ENCODE data around the gene PDSS2.

PDSS2 gene

GRCh38 chr6:107272246-107272645, 187.1 kb downstream of the PDSS2 start:
- DNase-seq (ENCODE audit: low spot score) = no peak

DNA sequence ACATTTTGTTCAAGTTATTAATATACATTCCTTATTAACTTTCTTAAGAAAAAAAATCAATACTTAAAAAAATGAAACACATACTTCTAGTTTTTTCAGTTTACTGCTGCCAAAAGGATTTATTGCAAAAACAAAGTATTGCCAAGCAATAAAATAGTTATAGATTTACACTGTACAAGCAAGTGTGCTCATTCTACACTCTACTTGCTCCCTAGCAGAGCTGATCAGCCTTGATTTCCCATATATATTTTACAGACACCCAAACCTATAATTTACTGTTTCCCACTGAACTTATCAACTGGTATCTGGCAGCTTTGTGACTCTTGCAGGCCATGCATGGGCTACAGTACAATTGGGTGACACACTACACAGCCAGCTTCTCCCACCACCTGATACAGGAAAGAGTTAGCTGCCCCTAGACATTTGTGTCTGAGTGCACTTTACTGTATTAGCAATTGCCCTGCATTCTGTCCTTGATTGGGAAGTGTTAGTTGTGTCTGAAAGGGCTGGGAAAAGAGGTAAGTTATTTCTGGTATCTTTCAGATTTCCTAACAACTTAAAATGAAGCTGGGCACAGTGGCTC, 188.1 kb downstream of the PDSS2 start:
- no peak for DNase-seq (ENCODE audit: low spot score)

DNA sequence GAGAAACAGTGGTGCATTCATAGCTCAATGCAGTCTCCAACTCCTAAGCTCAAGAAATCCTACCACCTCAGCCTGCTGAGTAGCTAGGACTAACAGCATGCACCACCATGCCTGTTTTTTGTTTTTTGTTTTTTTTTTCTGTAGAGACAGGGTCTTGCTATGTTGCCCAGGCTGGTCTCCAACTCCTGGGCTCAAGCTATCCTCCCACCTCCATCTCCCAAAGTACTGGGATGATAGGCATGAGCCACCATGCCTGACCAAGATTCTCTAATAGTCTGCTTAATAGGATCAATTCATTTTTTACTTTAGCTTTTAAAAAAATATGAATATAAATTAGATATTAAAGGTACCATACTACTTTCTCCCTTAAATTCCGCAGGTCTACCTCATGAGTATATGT, 191.7 kb downstream of the PDSS2 start:
- no peak for DNase-seq (ENCODE audit: low spot score)

DNA sequence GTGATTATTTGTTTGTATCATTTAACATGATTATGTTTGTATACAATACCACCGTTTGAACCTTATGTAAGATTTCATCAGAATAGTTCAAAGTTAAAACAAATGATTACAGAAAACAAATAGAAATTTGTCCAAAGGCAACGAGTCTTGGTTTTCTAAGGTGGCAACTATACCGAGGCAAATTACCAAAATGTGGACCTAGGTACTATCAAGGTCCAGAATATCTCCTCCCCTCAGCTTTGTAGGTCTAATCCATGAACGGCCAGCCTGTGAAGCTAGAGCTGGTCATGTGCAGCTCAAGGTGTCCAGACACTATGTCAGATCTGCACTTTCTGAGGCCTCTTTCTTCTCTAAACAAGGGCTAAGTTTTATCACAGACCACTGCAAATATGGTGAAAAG, 192.4 kb downstream of the PDSS2 start:
- no peak for DNase-seq (ENCODE audit: low spot score)

DNA sequence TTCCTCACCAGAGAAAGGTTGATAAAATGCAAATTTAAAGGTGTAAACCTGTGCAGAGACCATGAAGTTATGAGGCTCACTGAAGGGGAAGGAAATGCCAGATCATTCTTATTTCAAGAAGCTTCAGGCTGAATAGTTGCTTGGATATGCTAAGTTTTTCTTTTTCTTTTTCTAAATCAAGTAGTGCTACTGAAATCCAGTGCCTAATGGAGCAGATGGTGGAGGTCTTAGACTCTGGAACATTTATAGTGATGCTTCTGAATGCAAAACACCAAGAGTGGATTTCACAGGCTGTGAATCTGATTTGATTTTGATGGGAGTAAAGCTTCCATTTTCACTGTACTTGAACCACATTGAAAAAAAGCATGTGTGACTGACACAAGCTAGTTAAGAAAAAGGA, 192.8 kb downstream of the PDSS2 start:
- no peak for DNase-seq (ENCODE audit: low spot score)

- no peak for DNase-seq (ENCODE audit: low spot score)
Observed at GRCh38 chr6:107264357-107264840, 195.0 kb downstream of the PDSS2 start.

- DNase-seq (ENCODE audit: low spot score) = no peak
Observed at GRCh38 chr6:107259951-107260350, 199.4 kb downstream of the PDSS2 start.

DNA sequence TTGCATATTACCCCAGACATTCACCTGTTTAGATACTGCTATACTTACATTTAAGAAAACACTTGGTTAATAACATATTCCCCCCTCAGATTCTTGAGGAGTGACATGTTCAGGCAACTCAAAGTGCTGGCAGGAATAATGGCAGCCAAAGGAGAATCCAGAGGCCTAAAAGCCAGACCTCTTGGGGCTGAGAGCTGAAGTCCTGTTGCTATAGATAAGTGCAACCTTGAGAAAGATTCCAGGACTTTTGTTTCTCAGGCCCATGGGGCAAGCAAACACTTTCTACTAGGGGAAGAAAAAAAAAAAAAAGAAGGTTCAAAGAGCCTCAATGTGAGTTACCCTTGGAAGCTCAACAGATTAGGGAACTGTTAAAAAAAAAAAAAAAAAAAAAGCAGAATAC, 211.2 kb downstream of the PDSS2 start:
- no peak for DNase-seq (ENCODE audit: low spot score)

DNA sequence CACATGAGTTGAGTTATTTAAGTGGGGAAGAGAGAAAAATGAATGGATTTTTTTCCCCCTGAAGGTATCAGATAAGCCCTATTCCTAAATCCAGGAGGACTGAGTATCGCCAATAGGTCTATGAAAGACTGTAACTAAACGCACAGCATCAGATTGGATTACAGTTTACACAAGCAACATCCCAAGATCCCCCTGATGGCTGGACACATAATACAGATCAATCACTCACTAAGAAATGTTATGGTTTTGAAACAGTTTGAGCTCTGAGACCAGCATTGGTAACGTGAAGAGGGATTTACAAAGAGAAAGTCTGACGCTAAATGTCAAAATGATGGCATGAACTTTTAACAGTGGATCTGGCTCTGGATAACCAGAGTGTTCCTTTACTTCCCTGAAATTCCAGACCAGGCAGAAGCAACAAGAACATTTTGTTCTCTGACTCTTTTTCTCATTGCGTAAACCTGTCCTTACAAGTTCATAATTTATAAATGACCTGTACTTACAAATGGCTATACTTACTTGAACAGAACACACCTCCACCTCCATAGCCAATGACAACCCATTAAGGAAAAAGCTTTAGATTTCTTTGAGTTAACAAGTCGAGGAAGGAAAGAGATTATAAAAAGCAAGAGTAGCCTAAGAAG, 212.3 kb downstream of the PDSS2 start:
- no peak for DNase-seq (ENCODE audit: low spot score)

- no peak for DNase-seq (ENCODE audit: low spot score)
Observed at GRCh38 chr6:107246249-107246971, 213.0 kb downstream of the PDSS2 start.

DNA sequence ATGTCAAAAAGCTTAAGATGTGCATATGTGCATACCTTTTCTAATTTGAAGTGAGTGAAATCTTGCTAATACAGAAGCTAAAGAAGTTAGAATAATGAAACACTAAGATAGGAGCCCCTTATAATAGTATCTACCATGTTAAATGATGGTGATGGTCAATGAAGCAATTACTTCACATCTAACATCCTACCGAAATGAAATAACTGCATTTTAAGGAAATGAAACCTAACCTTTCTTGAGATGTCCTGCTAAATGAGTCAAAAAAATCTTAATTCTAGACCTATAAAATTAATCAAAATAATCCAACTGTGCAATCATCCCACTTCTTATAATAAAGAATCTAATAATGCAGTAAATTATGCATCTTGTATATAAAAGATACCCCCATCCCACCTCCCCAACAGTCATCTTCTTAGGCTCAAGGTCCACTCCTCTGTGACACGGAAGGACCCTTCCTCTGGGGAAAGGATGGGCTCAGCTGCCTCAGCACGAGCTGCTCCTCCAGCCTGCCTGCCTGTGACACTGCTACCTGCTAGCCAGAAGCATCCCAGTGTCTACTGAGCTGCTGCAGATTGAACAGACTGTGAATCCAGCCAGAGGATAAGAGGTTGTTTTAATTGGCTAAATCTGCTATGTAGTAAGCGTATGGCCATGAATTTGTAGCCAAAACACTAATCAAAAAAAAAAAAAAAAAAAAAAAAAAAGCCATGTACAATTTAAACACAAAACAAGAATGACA, 214.5 kb downstream of the PDSS2 start:
- DNase-seq (ENCODE audit: low spot score) = no peak

DNA sequence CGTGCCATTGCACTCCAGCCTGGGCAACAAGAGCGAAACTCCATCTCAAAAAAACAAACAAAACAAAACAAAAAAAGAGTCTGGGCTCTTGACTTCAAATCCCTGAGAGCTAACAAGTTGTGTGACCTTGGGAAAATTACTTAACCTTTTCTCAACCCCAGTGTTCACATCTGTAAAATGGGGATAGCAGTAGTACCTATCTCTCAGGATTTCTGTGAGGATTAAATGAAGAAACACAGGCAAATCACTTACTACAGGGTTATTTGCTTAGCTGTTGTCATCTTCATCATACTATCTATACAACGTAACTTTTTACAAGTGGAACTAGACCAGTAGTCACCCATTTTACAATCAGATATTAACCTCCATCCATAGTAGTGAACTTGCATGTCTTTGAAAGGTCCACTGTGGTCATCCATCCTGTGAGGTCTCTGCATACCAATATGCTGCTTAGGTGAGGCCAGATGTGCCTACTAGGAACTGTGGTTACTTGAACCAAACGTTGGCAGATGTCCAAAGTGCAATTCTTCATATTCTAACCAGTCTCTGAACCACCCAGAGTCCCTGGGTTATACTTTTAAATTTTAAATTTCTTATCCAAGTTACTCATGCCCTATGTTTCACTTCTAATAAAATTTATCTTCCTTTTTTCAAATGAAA, 215.2 kb downstream of the PDSS2 start:
- DNase-seq (ENCODE audit: low spot score) = no peak

DNA sequence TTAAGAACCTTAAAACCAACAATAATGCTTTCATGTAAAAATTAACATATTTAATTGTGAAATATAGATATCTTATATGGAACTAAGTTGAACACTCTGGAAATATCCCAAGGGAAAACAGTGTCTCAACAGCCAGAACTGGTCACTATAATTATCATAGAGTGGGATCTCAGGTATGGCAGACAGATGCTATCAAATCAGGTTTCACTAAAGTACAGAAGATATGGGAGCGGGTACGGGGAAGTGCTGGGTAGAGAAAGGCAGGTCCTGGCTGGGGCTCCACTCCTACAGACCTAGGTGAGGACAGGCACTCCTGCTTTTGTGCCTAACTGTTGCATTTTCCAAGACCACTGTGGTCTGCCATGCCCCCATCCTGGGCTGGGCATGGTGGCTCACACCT, 215.9 kb downstream of the PDSS2 start:
- DNase-seq (ENCODE audit: low spot score) = no peak

GRCh38 chr6:107237992-107238660, 221.2 kb downstream of the PDSS2 start:
- no peak for DNase-seq (ENCODE audit: low spot score)

- DNase-seq (ENCODE audit: low spot score) = no peak
Observed at GRCh38 chr6:107235511-107235910, 223.9 kb downstream of the PDSS2 start.

DNA sequence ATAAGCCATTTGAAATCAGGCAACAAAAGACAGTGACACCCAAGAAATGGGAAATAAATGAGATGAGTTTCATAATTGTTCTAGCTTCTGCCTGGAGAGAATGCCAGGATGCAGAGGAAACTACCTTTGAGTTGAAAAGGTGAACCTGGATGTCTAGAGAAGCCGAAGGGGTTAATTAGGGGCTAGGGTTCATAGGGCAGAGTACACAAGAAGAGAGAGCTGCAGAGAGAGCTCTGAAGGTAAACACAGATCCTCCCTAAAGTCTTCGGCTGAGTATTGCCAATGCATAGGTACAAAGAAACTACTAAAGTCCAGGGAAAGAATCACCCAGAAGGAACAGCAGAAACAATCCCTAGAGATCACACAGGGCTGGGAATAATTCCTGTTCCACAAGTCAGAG, 224.4 kb downstream of the PDSS2 start:
- no peak for DNase-seq (ENCODE audit: low spot score)

- no peak for DNase-seq (ENCODE audit: low spot score)
Observed at GRCh38 chr6:107231243-107231642, 228.1 kb downstream of the PDSS2 start.

- DNase-seq (ENCODE audit: low spot score) = no peak
Observed at GRCh38 chr6:107230448-107230847, 228.9 kb downstream of the PDSS2 start.

GRCh38 chr6:107230024-107230423, 229.3 kb downstream of the PDSS2 start:
- no peak for DNase-seq (ENCODE audit: low spot score)

- DNase-seq (ENCODE audit: low spot score) = no peak
Observed at GRCh38 chr6:107228754-107229153, 230.6 kb downstream of the PDSS2 start.

GRCh38 chr6:107221519-107221918, 237.8 kb downstream of the PDSS2 start:
- no peak for DNase-seq (ENCODE audit: low spot score)
